Aorta (tissue), 5 donors: ENCODE results near the gene GLE1. TPM values are rescaled to one million over a fixed set of nuclear protein-coding genes. Genes with fewer than 3 reads are reported as not detected.
A peak's percentile ranks its signal among the peaks of the same experiment; 100 is the strongest.

Source experiments
- ATAC-seq: fragments of 200-7000 bp; cut with Tn5 transposase; one replicate; pipeline ENCODE4 v1.9.1; 2022; ENCODE audit warnings: moderate library complexity; ENCODE audit not compliant: low FRiP score
- DNase-seq, 2 donors: peaks; one replicate each; pipeline ENCODE4 v3.0.0-alpha.2; 2020
- H3K27ac ChIP-seq, 2 donors: one replicate each; pipeline ENCODE4 v1.5.1; 2013; ENCODE audit warnings: low read length in 2 of 2, mild to moderate bottlenecking in 2 of 2, moderate library complexity in 2 of 2, control low read depth in 1 of 2, inconsistent platforms in 1 of 2, low read depth in 1 of 2
- H3K27me3 ChIP-seq, 2 donors: one replicate each; pipeline ENCODE4 v1.6.1; 2013; ENCODE audit warnings: control low read depth in 1 of 2, low read length in 1 of 2, mild to moderate bottlenecking in 1 of 2, moderate library complexity in 1 of 2; ENCODE audit not compliant: insufficient read depth in 2 of 2, control insufficient read depth in 1 of 2
- H3K36me3 ChIP-seq, 2 donors: one replicate each; pipeline ENCODE4 v1.6.1; 2013; ENCODE audit warnings: control low read depth in 1 of 2, low read length in 1 of 2, mild to moderate bottlenecking in 1 of 2; ENCODE audit not compliant: insufficient read depth in 2 of 2, control insufficient read depth in 1 of 2
- H3K4me1 ChIP-seq, 2 donors: one replicate each; pipeline ENCODE4 v1.6.1; 2013; ENCODE audit warnings: low read length in 2 of 2, control low read depth in 1 of 2, mild to moderate bottlenecking in 1 of 2, moderate library complexity in 1 of 2; ENCODE audit not compliant: insufficient read depth in 2 of 2, control insufficient read depth in 1 of 2
- H3K4me3 ChIP-seq, 2 donors: one replicate each; pipeline ENCODE4 v1.5.1; 2013; ENCODE audit warnings: low read length in 2 of 2, control low read depth in 1 of 2, mild to moderate bottlenecking in 1 of 2
- H3K9me3 ChIP-seq: one replicate; pipeline ENCODE4 v1.6.1; 2013; ENCODE audit warnings: mild to moderate bottlenecking, low read length; ENCODE audit not compliant: control insufficient read depth
- WGBS, 2 donors: extraction: QIAGEN DNeasy Blood & Tissue Kit; methylation state at CpG; one replicate each; pipeline ENCODE4 v1.1.7; 2013; 5-methylcytosine and 5-hydroxymethylcytosine counted together
- intact Hi-C, 2 donors: fragments of 100-400 bp; cut with DNase I; formaldehyde crosslinking; loops; one replicate each; pipeline versions ENCODE4 v1.14.2 to v1.15.0; 2022
- polyA plus RNA-seq, 2 donors: library from polyadenylated mRNA; stranded (reverse); fragments of 200-250 nt; gene quantifications; one replicate each; pipeline ENCODE4 v1.2.3, GENCODE V29; 2013
- total RNA-seq, 2 donors: library from RNA; stranded (reverse); fragmentation: NEBNext Ultra II Directional; extraction: Animal tissue kit (Norgen Biotek cat#: 25700); gene quantifications; one replicate each; pipeline ENCODE4 v1.2.1, GENCODE V29; 2021
- donor health status: healthy with polysubstance abuse.
- donor health status: Bipolar disorder and iron deficiency.
- donor health status: DM: no; HTN: no; CAD: no.
- donor health status: DM: no; HTN: no; CAD: no.
- donor health status: DM: yes; HTN: yes; CAD: no.

GLE1 gene
- total and polyA plus RNA-seq, 4 donors: 6.9 to 17.3 (median 12.9) TPM

GRCh38 chr9:128528445-128529160, 24.1 kb downstream of the GLE1 start:
- H3K4me3 ChIP-seq: no peak overlapping the region
- DNase-seq: no peak
- no peak overlapping the region for H3K27ac ChIP-seq
- intact Hi-C loops: no loop called here
- no peaks in the 10 kb centered on the region for H3K27me3 ChIP-seq
- 94 to 95% methylated on average over 15 of the region's 15 CpGs for WGBS, 2 donors
- no peaks in the 10 kb centered on the region for H3K9me3 ChIP-seq
- no peaks in the 10 kb centered on the region for H3K4me1 ChIP-seq
- no peak for ATAC-seq
- H3K36me3 ChIP-seq: peaks cover 7 to 8% of the 10 kb centered on the region in 2 donors

GRCh38 chr9:128529191-128529590, 24.7 kb downstream of the GLE1 start:
- H3K27ac ChIP-seq: no peak overlapping the region
- no peaks in the 10 kb centered on the region for H3K9me3 ChIP-seq
- no peak for ATAC-seq
- no peak for DNase-seq
- 80 to 86% methylated on average over 4 of the region's 4 CpGs for WGBS, 2 donors
- H3K4me3 ChIP-seq: no peak overlapping the region
- H3K36me3 ChIP-seq: peaks cover 7 to 8% of the 10 kb centered on the region in 2 donors
- H3K4me1 ChIP-seq: no peaks in the 10 kb centered on the region
- intact Hi-C loops: no loop called here
- H3K27me3 ChIP-seq: no peaks in the 10 kb centered on the region

- Histone ChIP-seq H3K27me3 (no peaks in the 10 kb centered on the region), H3K36me3 (peaks cover 0 to 5% of the 10 kb centered on the region in 2 donors), H3K27ac (no peak overlapping the region), H3K4me1 (no peaks in the 10 kb centered on the region), H3K4me3 (no peak overlapping the region), H3K9me3 (no peaks in the 10 kb centered on the region)
- ATAC-seq: no peak
- intact Hi-C loops: no loop called here
- DNase-seq: no peak
- 88 to 91% methylated on average over 4 of the region's 4 CpGs for WGBS, 2 donors
These were observed 28.1 kb downstream of the GLE1 start for GRCh38 chr9:128532581-128532980.

- Histone ChIP-seq H3K27ac (no peak overlapping the region), H3K9me3 (no peaks in the 10 kb centered on the region), H3K4me1 (no peaks in the 10 kb centered on the region), H3K36me3 (peaks cover 15 to 17% of the 10 kb centered on the region in 2 donors), H3K4me3 (no peak overlapping the region), H3K27me3 (no peaks in the 10 kb centered on the region)
- WGBS, 2 donors: 59 to 64% methylated on average over 3 of the region's 3 CpGs
- DNase-seq: no peak
- no peak for ATAC-seq
- intact Hi-C loops: no loop called here
These were observed 36.3 kb downstream of the GLE1 start for GRCh38 chr9:128540634-128541360.

GRCh38 chr9:128546504-128546903, 42.0 kb downstream of the GLE1 start:
- WGBS, 2 donors: 78 to 95% methylated on average over 3 of the region's 3 CpGs
- H3K36me3 ChIP-seq: peaks cover 2 to 5% of the 10 kb centered on the region in 2 donors
- H3K4me3 ChIP-seq: no peak overlapping the region
- intact Hi-C loops: no loop called here
- no peak for DNase-seq
- ATAC-seq: no peak
- H3K27ac ChIP-seq: no peak overlapping the region
- no peaks in the 10 kb centered on the region for H3K4me1 ChIP-seq
- no peaks in the 10 kb centered on the region for H3K27me3 ChIP-seq
- no peaks in the 10 kb centered on the region for H3K9me3 ChIP-seq

GRCh38 chr9:128548876-128549275, 44.4 kb downstream of the GLE1 start:
- 93 to 95% methylated on average over 7 of the region's 7 CpGs for WGBS, 2 donors
- intact Hi-C loops: no loop called here
- no peak overlapping the region for H3K4me3 ChIP-seq
- no peaks in the 10 kb centered on the region for H3K9me3 ChIP-seq
- no peak for DNase-seq
- H3K36me3 ChIP-seq: no peaks in the 10 kb centered on the region
- no peaks in the 10 kb centered on the region for H3K27me3 ChIP-seq
- no peaks in the 10 kb centered on the region for H3K4me1 ChIP-seq
- ATAC-seq: no peak
- no peak overlapping the region for H3K27ac ChIP-seq

GRCh38 chr9:128550226-128550625, 45.7 kb downstream of the GLE1 start:
- Histone ChIP-seq H3K27ac (peak overlapping the region; percentile 22 to 87), H3K4me3 (no peak overlapping the region), H3K9me3 (no peaks in the 10 kb centered on the region), H3K4me1 (peaks cover 0 to 4% of the 10 kb centered on the region in 2 donors), H3K27me3 (no peaks in the 10 kb centered on the region), H3K36me3 (no peaks in the 10 kb centered on the region)
- ATAC-seq: no peak
- WGBS, 2 donors: 54 to 60% methylated on average over 2 of the region's 2 CpGs
- intact Hi-C loops: no loop called here
- no peak for DNase-seq

GRCh38 chr9:128550770-128551656, 46.5 kb downstream of the GLE1 start:
- 4 to 10% methylated on average over 11 of the region's 11 CpGs for WGBS, 2 donors
- no peaks in the 10 kb centered on the region for H3K36me3 ChIP-seq
- peak; percentile 1 for ATAC-seq
- peak in 1 of 2 donors; percentile 68 for DNase-seq
- peaks cover 0 to 4% of the 10 kb centered on the region in 2 donors for H3K4me1 ChIP-seq
- H3K27ac ChIP-seq: peak overlapping the region; percentile 69 to 87
- H3K27me3 ChIP-seq: no peaks in the 10 kb centered on the region
- intact Hi-C loops: no loop called here
- H3K4me3 ChIP-seq: peak overlapping the region in 1 of 2 donors; percentile 35
- no peaks in the 10 kb centered on the region for H3K9me3 ChIP-seq
